K562 (cell line): Measurements from ENCODE around the gene RPS15A. TPM values are rescaled to one million over a fixed set of nuclear protein-coding genes. Genes with fewer than 3 reads are reported as not detected.
"Not testable (repeated sequence)": the region's sequence is repeated elsewhere in the genome, so short reads cannot be mapped to it uniquely, and the experiment has no call there.

Source experiments
- ATAC-seq: fragments of 200-7000 bp; cut with Tn5 transposase; 3 replicates; pipeline ENCODE4 v1.9.1; 2020; ENCODE audit warnings: moderate library complexity
- BruUV-seq: library from RNA; stranded (reverse); fragments of 400-500 nt; replicated peaks from 2 replicates; lab custom pipeline; 2021; lab: Mats Ljungman, UMichigan
- CTCF ChIA-PET: fragments of 300-600 bp; formaldehyde crosslinking; extraction: SDS; loops from one replicate; lab custom pipeline; 2021; ENCODE audit warnings: low intra/inter-chr PET ratio; lab: Yijun Ruan, JAX
- POLR2A ChIA-PET: fragments of 300-600, 350-650 bp; sonication (Branson Sonifier 250); formaldehyde crosslinking; extraction: SDS; loops from one replicate; lab custom pipeline; 2021; ENCODE audit warnings: antibody characterized with exemption, inconsistent platforms; lab: Yijun Ruan, JAX
- DNase-seq, 4 experiments: peaks; one replicate each; pipeline versions ENCODE4 v3.0.0 to v3.0.0-alpha.2; 2011 to 2018; ENCODE audit warnings: low spot score in 3 of 4, mixed read lengths in 3 of 4; ENCODE audit errors: extremely low read depth in 1 of 4
- FAIRE-seq: peaks from 2 replicates; lab custom pipeline; 2011; peaks lifted over from hg19 to GRCh38; lab: Jason Lieb, UNC
- H2AFZ ChIP-seq: 2 replicates; pipeline ENCODE4 v1.6.0; 2011; ENCODE audit warnings: low read depth, low read length, control low read depth, inconsistent platforms
- H3K27ac ChIP-seq: fragments of 200-600 bp; 3 replicates; pipeline ENCODE4 v1.8.0; 2011; ENCODE audit warnings: low read depth, mild to moderate bottlenecking, control low read depth, inconsistent platforms, low read length, moderate library complexity, mixed read lengths; ENCODE audit errors: extremely low read depth
- H3K27me3 ChIP-seq, 2 experiments: fragments of 300-600 bp in 1 of 2; 2 replicates in 1 of 2; 3 replicates in 1 of 2; pipeline versions ENCODE4 v1.6.0 to v1.8.0; 2011; ENCODE audit warnings: inconsistent platforms in 2 of 2, low read length in 2 of 2, mild to moderate bottlenecking in 1 of 2, mixed read lengths in 1 of 2, moderate library complexity in 1 of 2; ENCODE audit not compliant: control insufficient read depth in 2 of 2, insufficient read depth in 2 of 2
- H3K36me3 ChIP-seq: fragments of 300-600 bp; 3 replicates; pipeline ENCODE4 v1.8.0; 2011; ENCODE audit warnings: mild to moderate bottlenecking, low read length, inconsistent platforms; ENCODE audit not compliant: control insufficient read depth, insufficient read depth
- H3K4me1 ChIP-seq, 2 experiments: fragments of 200-600 bp in 1 of 2; replicated peaks in 1 of 2; 2 replicates in 1 of 2; 3 replicates in 1 of 2; pipeline versions ENCODE4 v1.5.1 to v1.8.0; 2011; ENCODE audit warnings: inconsistent platforms in 2 of 2, low read length in 2 of 2, mild to moderate bottlenecking in 1 of 2, mixed read lengths in 1 of 2, moderate library complexity in 1 of 2; ENCODE audit not compliant: control insufficient read depth in 2 of 2, insufficient read depth in 2 of 2
- H3K4me2 ChIP-seq: 2 replicates; pipeline ENCODE4 v1.6.1; 2011; ENCODE audit warnings: low read length, control low read depth, inconsistent platforms, mixed read lengths; ENCODE audit not compliant: insufficient read depth
- H3K4me3 ChIP-seq: fragments of 200-600 bp; sonication (generic), shearing (Covaris generic); 2 replicates; pipeline ENCODE4 v1.5.1; 2016; ENCODE audit warnings: control low read depth, inconsistent platforms
- H3K79me2 ChIP-seq: fragments of 200-600 bp; 3 replicates; pipeline ENCODE4 v1.8.0; 2011; ENCODE audit warnings: low read length, inconsistent platforms; ENCODE audit not compliant: control insufficient read depth, insufficient read depth
- H3K9ac ChIP-seq, 2 experiments: 2 replicates each; pipeline versions ENCODE4 v1.6.0 to v1.6.1; 2011; ENCODE audit warnings: low read depth in 2 of 2, low read length in 2 of 2, control low read depth in 1 of 2, inconsistent platforms in 1 of 2, mild to moderate bottlenecking in 1 of 2, mixed read lengths in 1 of 2; ENCODE audit not compliant: insufficient read depth in 1 of 2
- H3K9me1 ChIP-seq: one replicate; pipeline ENCODE4 v1.6.0; 2011; ENCODE audit warnings: inconsistent platforms, mild to moderate bottlenecking, low read length, moderate library complexity; ENCODE audit not compliant: control insufficient read depth, insufficient read depth
- H3K9me3 ChIP-seq: replicated peaks from 2 replicates; pipeline ENCODE4 v1.5.1; 2011; ENCODE audit warnings: low read depth, low read length, inconsistent platforms; ENCODE audit not compliant: control insufficient read depth, insufficient read depth
- H4K20me1 ChIP-seq: replicated peaks from 2 replicates; pipeline ENCODE4 v1.6.1; 2011; ENCODE audit warnings: low read length, inconsistent platforms, mixed read lengths; ENCODE audit not compliant: control insufficient read depth, insufficient read depth
- SUPT5H ChIP-seq: fragments of 450-650 bp; IDR thresholded peaks from 2 replicates; pipeline ENCODE4 v1.6.1; 2016
- WGBS: fragments of 100-300 bp; shearing (Covaris generic); methylation state at CpG from one replicate; pipeline ENCODE4 v1.1.6; 2016; ENCODE audit warnings: low coverage, mixed read lengths; ENCODE audit not compliant: insufficient coverage; ENCODE audit errors: missing lambda C conversion rate; 5-methylcytosine and 5-hydroxymethylcytosine counted together
- in situ Hi-C: fragments of 300-500 bp; cut with MboI; formaldehyde crosslinking; loops from 4 replicates; pipeline ENCODE4 v1.15.0; 2018; ENCODE audit warnings: inconsistent platforms, mixed read lengths
- intact Hi-C: fragments of 100-400 bp; cut with micrococcal nuclease; formaldehyde crosslinking; loops from 2 replicates; pipeline ENCODE4 v1.14.2; 2022
- polyA plus RNA-seq, 8 experiments: library from polyadenylated mRNA; depleted of rRNA in 4 of 8; stranded (reverse) in 5 of 8; unstranded in 3 of 8; fragments of >200 nt; fragmentation: Nextera tagmentation in 2 of 8; fragmentation: Illumina TruSeq in 1 of 8; extraction: Ambion mirVana in 2 of 8; extraction: Trizol in 1 of 8; gene quantifications; 2 replicates each; pipeline versions ENCODE4 v1.2.1 to v1.2.3, GENCODE V29; 2011 to 2014; ENCODE audit warnings: inconsistent platforms in 1 of 8, missing spikeins in 1 of 8
- total RNA-seq, 7 experiments: library from RNA; depleted of rRNA in 6 of 7; stranded (reverse); fragments of >200 nt in 6 of 7; fragmentation: Illumina TruSeq in 2 of 7; extraction: Trizol in 2 of 7; gene quantifications; 2 replicates each; pipeline versions ENCODE4 v1.2.1 to v1.2.3, GENCODE V29; 2011 to 2021; ENCODE audit warnings: low replicate concordance in 1 of 7

The RPS15A gene
- total and polyA plus RNA-seq, 9 of the 15 experiments (the other 6 are each of a cell fraction or from before 2014, with no cell fraction given), result 1,397 to 5,474 (median 2,798) TPM

GRCh38 chr16:18780460-18781026 lies 9.6 kb downstream of the RPS15A start:
- H3K9ac ChIP-seq, in situ Hi-C loops, intact Hi-C loops, H2AFZ ChIP-seq, H3K4me1 ChIP-seq, CTCF ChIA-PET, BruUV-seq, H3K27me3 ChIP-seq, POLR2A ChIA-PET, H3K4me3 ChIP-seq, H3K27ac ChIP-seq, DNase-seq, H3K9me3 ChIP-seq, H3K4me2 ChIP-seq, FAIRE-seq, H3K9me1 ChIP-seq: not testable (repeated sequence)
- Histone ChIP-seq H3K79me2 (peaks cover 29% of the 10 kb centered on the region), H4K20me1 (peaks cover 27% of the 10 kb centered on the region), H3K36me3 (peaks cover 33% of the 10 kb centered on the region)
- TF ChIP-seq SUPT5H, result 0 out of 2 replicates have a peak, but pooled peaks have one; percentile 26
- ATAC-seq, result peak; percentile 22
- 57% methylated on average over 7 of the region's 8 CpGs for WGBS

GRCh38 chr16:18777664-18778063 lies 12.5 kb downstream of the RPS15A start:
- ATAC-seq, H3K4me2 ChIP-seq, H3K27me3 ChIP-seq, H3K9me3 ChIP-seq, H3K27ac ChIP-seq, in situ Hi-C loops, DNase-seq, BruUV-seq, H3K36me3 ChIP-seq, H3K79me2 ChIP-seq, FAIRE-seq, H3K4me3 ChIP-seq, intact Hi-C loops, H3K4me1 ChIP-seq, H4K20me1 ChIP-seq, H3K9me1 ChIP-seq, H2AFZ ChIP-seq, H3K9ac ChIP-seq, POLR2A ChIA-PET, CTCF ChIA-PET: not testable (repeated sequence)
- WGBS, result no CpG with 5 or more reads among the region's 1 CpG
